NCI-H524 treated with DMSO at 0.1 percent for 48 hours (cell line): ENCODE data around the gene CST1.
"Not testable (repeated sequence)": the region's sequence is repeated elsewhere in the genome, so short reads cannot be mapped to it uniquely, and the experiment has no call there.

Experiments used
- DNase-seq: peaks from one replicate; lab custom pipeline; 2025; lab: John Stamatoyannopoulos, UW

CST1 gene

GRCh38 chr20:23754731-23755130 is 4.0 kb upstream of the CST1 start:
- no peak for DNase-seq

- no peak for DNase-seq
Observed at GRCh38 chr20:23753589-23753988, 2.9 kb upstream of the CST1 start.

GRCh38 chr20:23753194-23753548 is 2.4 kb upstream of the CST1 start:
- DNase-seq, result no peak

GRCh38 chr20:23752481-23753193 is 1.9 kb upstream of the CST1 start:
- DNase-seq, result no peak

- no peak for DNase-seq
Observed at GRCh38 chr20:23752019-23752418, 1.3 kb upstream of the CST1 start.

GRCh38 chr20:23749746-23750145 is 989 bp downstream of the CST1 start:
- DNase-seq, result no peak

GRCh38 chr20:23748975-23749374 is 1.8 kb downstream of the CST1 start:
- DNase-seq, result not testable (repeated sequence)

GRCh38 chr20:23747551-23747950 is 3.2 kb downstream of the CST1 start:
- DNase-seq, result not testable (repeated sequence)

GRCh38 chr20:23747092-23747491 is 3.6 kb downstream of the CST1 start:
- DNase-seq, result not testable (repeated sequence)

GRCh38 chr20:23746321-23746720 is 4.4 kb downstream of the CST1 start:
- DNase-seq, result no peak

GRCh38 chr20:23745247-23745646 is 5.5 kb downstream of the CST1 start:
- no peak for DNase-seq

GRCh38 chr20:23744817-23745216 is 5.9 kb downstream of the CST1 start:
- no peak for DNase-seq

GRCh38 chr20:23735391-23735790 is 15.3 kb downstream of the CST1 start:
- not testable (repeated sequence) for DNase-seq

- DNase-seq, result not testable (repeated sequence)
Observed at GRCh38 chr20:23734949-23735348, 15.8 kb downstream of the CST1 start.

GRCh38 chr20:23734440-23734839 is 16.3 kb downstream of the CST1 start:
- DNase-seq, result not testable (repeated sequence)

GRCh38 chr20:23727016-23727415 is 23.7 kb downstream of the CST1 start:
- no peak for DNase-seq

GRCh38 chr20:23725102-23725501 is 25.6 kb downstream of the CST1 start:
- no peak for DNase-seq

- DNase-seq, result not testable (repeated sequence)
Observed at GRCh38 chr20:23723659-23724307, 27.0 kb downstream of the CST1 start.

- not testable (repeated sequence) for DNase-seq
Observed at GRCh38 chr20:23722851-23723250, 27.9 kb downstream of the CST1 start.

GRCh38 chr20:23721962-23722361 is 28.8 kb downstream of the CST1 start:
- DNase-seq, result no peak

- DNase-seq, result not testable (repeated sequence)
Observed at GRCh38 chr20:23719351-23719750, 31.4 kb downstream of the CST1 start.

- not testable (repeated sequence) for DNase-seq
Observed at GRCh38 chr20:23711778-23712177, 39.0 kb downstream of the CST1 start.

GRCh38 chr20:23710771-23711170 is 40.0 kb downstream of the CST1 start:
- no peak for DNase-seq

GRCh38 chr20:23705895-23706294 is 44.8 kb downstream of the CST1 start:
- no peak for DNase-seq
